Measurements from ENCODE around the gene EGFL6. TPM values are rescaled to one million over a fixed set of nuclear protein-coding genes. Genes with fewer than 3 reads are reported as not detected.
"Not testable (repeated sequence)": the region's sequence is repeated elsewhere in the genome, so short reads cannot be mapped to it uniquely, and the experiment has no call there.

EGFL6 gene
- polyA plus RNA-seq, 1 experiment = not detected

- Histone ChIP-seq H3K4me3 (ENCODE audit: low read depth, low read length) (no peak overlapping the region), H3K36me3 (ENCODE audit: control insufficient read depth, insufficient read depth, low read length) (no peaks in the 10 kb centered on the region), H3K27me3 (ENCODE audit: control insufficient read depth, insufficient read depth, low read length) (no peaks in the 10 kb centered on the region)
- no peak for TF ChIP-seq CTCF (IDR thresholded peaks at IDR 0.05; ENCODE audit: insufficient read depth, low read depth, low read length)
- ChIA-PET CTCF (no interaction called here), POLR2A (no interaction called here)
- no peak for DNase-seq (ENCODE audit: low read depth)
These were observed 103.6 kb downstream of the EGFL6 start for GRCh38 chrX:13673016-13673415.

DNA sequence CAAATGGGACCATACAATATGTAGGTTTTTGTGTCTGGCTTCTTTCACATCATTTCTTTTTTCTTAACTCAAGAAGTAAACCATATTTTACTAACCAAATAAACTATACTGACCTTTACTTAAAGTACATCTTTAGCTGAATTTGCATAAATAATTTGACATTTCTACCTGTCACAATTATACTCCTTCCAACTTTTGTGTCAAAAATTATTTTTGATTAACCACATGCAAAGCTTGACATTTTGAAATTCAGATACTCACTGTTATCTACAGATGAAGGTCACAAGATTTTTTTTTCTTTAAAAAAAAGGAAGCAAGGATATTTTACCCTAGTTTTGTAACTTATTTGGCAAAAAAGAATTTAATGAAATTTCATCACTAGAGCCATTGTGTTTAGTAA lies 107.5 kb downstream of the EGFL6 start:
- no peak overlapping the region for H3K4me3 ChIP-seq (ENCODE audit: low read depth, low read length)
- H3K36me3 ChIP-seq (ENCODE audit: control insufficient read depth, insufficient read depth, low read length) = no peaks in the 10 kb centered on the region
- TF ChIP-seq CTCF (IDR thresholded peaks at IDR 0.05; ENCODE audit: insufficient read depth, low read depth, low read length) = no peak
- ChIA-PET POLR2A (no interaction called here), CTCF (no interaction called here)
- no peaks in the 10 kb centered on the region for H3K27me3 ChIP-seq (ENCODE audit: control insufficient read depth, insufficient read depth, low read length)
- no peak for DNase-seq (ENCODE audit: low read depth)

DNA sequence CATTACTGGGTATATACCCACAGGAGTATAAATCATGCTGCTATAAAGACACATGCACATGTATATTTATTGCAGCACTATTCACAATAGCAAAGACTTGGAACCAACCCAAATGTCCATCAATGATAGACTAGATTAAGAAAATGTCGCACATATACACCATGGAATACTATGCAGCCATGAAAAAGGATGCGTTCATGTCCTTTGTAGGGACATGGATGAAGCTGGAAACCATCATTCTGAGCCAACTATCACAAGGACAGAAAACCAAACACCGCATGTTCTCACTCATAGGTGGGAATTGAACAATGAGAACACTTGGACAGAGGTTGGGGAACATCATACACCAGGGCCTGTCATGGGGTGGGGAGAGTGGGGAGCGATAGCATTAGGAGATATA lies 110.3 kb downstream of the EGFL6 start:
- H3K36me3 ChIP-seq (ENCODE audit: control insufficient read depth, insufficient read depth, low read length); H3K27me3 ChIP-seq (ENCODE audit: control insufficient read depth, insufficient read depth, low read length); CTCF ChIA-PET; H3K4me3 ChIP-seq (ENCODE audit: low read depth, low read length); POLR2A ChIA-PET; DNase-seq (ENCODE audit: low read depth): not testable (repeated sequence)

GRCh38 chrX:13681595-13681994 lies 112.2 kb downstream of the EGFL6 start:
- H3K4me3 ChIP-seq (ENCODE audit: low read depth, low read length) = no peak overlapping the region
- no peak for DNase-seq (ENCODE audit: low read depth)
- no peaks in the 10 kb centered on the region for H3K36me3 ChIP-seq (ENCODE audit: control insufficient read depth, insufficient read depth, low read length)
- CTCF ChIA-PET = no interaction called here
- POLR2A ChIA-PET = no interaction called here
- no peak for TF ChIP-seq CTCF (IDR thresholded peaks at IDR 0.05; ENCODE audit: insufficient read depth, low read depth, low read length)
- H3K27me3 ChIP-seq (ENCODE audit: control insufficient read depth, insufficient read depth, low read length) = no peaks in the 10 kb centered on the region

Other genes with a start within 250 kb of the EGFL6 start
- not detected in 2 replicates for gene ATXN3L, start 249.5 kb upstream of the EGFL6 start, polyA plus RNA-seq (2011; rRNA removed)
- gene TCEANC, start 83.5 kb downstream of the EGFL6 start, polyA plus RNA-seq (2011; rRNA removed) = 1.1 and 2.0 TPM in 2 replicates
- 9.8 and 24.0 TPM in 2 replicates for gene RAB9A, start 119.5 kb downstream of the EGFL6 start, polyA plus RNA-seq (2011; rRNA removed)
- 5.5 and 7.5 TPM in 2 replicates for gene TRAPPC2, start 165.0 kb downstream of the EGFL6 start, polyA plus RNA-seq (2011; rRNA removed)
- 4.9 and 6.6 TPM in 2 replicates for gene OFD1, start 165.1 kb downstream of the EGFL6 start, polyA plus RNA-seq (2011; rRNA removed)
- gene GPM6B, start 247.5 kb downstream of the EGFL6 start, polyA plus RNA-seq (2011; rRNA removed) = 0.45 and 1.1 TPM in 2 replicates